Spleen (tissue), 7 donors: ENCODE results near the gene CYP27C1.

Source experiments
- CTCF ChIP-seq, 11 experiments: fragments of 200-600 bp in 7 of 11; fragments of 450-650 bp in 4 of 11; sonication (generic) in 4 of 11; IDR thresholded peaks in 8 of 11; conservative IDR thresholded peaks in 3 of 11; 1 replicate in 7 of 11; 2 replicates in 4 of 11; pipeline versions ENCODE4 v1.4.0 to v1.8.0; 2016 to 2021; ENCODE audit warnings: antibody characterized with exemption in 11 of 11, inconsistent platforms in 4 of 11, mild to moderate bottlenecking in 1 of 11
- POLR2A ChIP-seq, 3 donors: fragments of 450-650 bp; IDR thresholded peaks; one replicate each; pipeline ENCODE4 v1.5.1; 2017; ENCODE audit warnings: antibody characterized with exemption in 3 of 3, mild to moderate bottlenecking in 1 of 3
- POLR2AphosphoS5 ChIP-seq, 3 donors: sonication (generic); formaldehyde crosslinking; IDR thresholded peaks; one replicate each; pipeline ENCODE4 v1.5.1; 2017; ENCODE audit warnings: antibody characterized with exemption in 3 of 3
- donor health status: DM: no; HTN: no; CAD: no; lungs with moderate emphysema.
- donor health status: DM: no; HTN: no; CAD: no.
- donor health status: DM: no; HTN: no; CAD: no.

GRCh38 chr2:127179766-127180165, 40.3 kb downstream of the CYP27C1 start:
- TF ChIP-seq CTCF (IDR thresholded peaks at IDR 0.05 in 8 of 11, conservative IDR thresholded peaks at IDR 0.05 in 3 of 11) (no peak), POLR2AphosphoS5 (IDR thresholded peaks at IDR 0.05) (no peak), POLR2A (IDR thresholded peaks at IDR 0.05) (no peak)
